ENCODE measurements around the gene GAK. TPM values are rescaled to one million over a fixed set of nuclear protein-coding genes. Genes with fewer than 3 reads are reported as not detected.
A peak's percentile ranks its signal among the peaks of the same experiment; 100 is the strongest.

GAK gene
- total and polyA plus RNA-seq, 2 donors from 2014 or later, result 92.0 to 124 TPM

DNA sequence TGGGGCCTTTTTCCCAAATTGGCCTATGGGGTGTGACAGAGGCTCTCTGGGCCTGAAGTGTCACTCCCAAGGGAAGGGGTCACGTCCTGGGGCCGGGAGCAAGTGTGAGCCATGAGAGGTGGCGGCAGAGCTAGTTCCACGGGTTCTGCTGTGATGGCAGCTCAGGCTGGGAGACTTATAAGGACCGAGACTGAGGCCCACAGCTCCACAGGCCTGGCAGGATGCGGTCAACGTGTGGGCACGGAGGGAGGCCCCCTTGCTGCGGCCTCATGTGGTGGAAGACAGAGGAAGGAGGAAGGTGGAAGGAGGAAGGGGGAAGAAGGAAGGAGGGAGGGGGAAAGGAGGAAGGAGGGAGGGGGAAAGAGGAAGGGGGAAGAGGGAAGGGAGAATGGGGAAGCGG, 99.0 kb downstream of the GAK start:
- H3K9ac ChIP-seq (ENCODE audit: low read length in 3 of 3), result no peak overlapping the region
- TF ChIP-seq, protein P1, sequence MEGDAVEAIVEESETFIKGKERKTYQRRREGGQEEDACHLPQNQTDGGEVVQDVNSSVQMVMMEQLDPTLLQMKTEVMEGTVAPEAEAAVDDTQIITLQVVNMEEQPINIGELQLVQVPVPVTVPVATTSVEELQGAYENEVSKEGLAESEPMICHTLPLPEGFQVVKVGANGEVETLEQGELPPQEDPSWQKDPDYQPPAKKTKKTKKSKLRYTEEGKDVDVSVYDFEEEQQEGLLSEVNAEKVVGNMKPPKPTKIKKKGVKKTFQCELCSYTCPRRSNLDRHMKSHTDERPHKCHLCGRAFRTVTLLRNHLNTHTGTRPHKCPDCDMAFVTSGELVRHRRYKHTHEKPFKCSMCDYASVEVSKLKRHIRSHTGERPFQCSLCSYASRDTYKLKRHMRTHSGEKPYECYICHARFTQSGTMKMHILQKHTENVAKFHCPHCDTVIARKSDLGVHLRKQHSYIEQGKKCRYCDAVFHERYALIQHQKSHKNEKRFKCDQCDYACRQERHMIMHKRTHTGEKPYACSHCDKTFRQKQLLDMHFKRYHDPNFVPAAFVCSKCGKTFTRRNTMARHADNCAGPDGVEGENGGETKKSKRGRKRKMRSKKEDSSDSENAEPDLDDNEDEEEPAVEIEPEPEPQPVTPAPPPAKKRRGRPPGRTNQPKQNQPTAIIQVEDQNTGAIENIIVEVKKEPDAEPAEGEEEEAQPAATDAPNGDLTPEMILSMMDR (IDR thresholded peaks at IDR 0.05; ENCODE audit: borderline replicate concordance, extremely low read depth, insufficient read depth), result no peak
- no peaks in the 10 kb centered on the region for H3K36me3 ChIP-seq (ENCODE audit: control insufficient read depth in 2 of 3, insufficient read depth in 3 of 3, low read length in 3 of 3)
- DNase-seq (peak in 1 of 5 donors; percentile 39), FAIRE-seq (no peak)
- H3K27ac ChIP-seq (ENCODE audit: low read depth in 2 of 2, low read length in 2 of 2), result no peak overlapping the region
- no peaks in the 10 kb centered on the region for H3K27me3 ChIP-seq (ENCODE audit: control insufficient read depth, insufficient read depth, low read length)
- intact Hi-C loops (cut with DNase I), result no loop called here
- no peak overlapping the region for H3K4me3 ChIP-seq (ENCODE audit: low read length in 3 of 3)
- no peaks in the 10 kb centered on the region for H3K4me1 ChIP-seq (ENCODE audit: control insufficient read depth in 2 of 3, insufficient read depth in 2 of 3, low read depth in 1 of 3, low read length in 3 of 3)
- peaks cover 0 to 16% (median 3%) of the 10 kb centered on the region in 3 donors for H3K9me3 ChIP-seq (ENCODE audit: control insufficient read depth in 2 of 3, insufficient read depth in 1 of 3, low read length in 3 of 3)

DNA sequence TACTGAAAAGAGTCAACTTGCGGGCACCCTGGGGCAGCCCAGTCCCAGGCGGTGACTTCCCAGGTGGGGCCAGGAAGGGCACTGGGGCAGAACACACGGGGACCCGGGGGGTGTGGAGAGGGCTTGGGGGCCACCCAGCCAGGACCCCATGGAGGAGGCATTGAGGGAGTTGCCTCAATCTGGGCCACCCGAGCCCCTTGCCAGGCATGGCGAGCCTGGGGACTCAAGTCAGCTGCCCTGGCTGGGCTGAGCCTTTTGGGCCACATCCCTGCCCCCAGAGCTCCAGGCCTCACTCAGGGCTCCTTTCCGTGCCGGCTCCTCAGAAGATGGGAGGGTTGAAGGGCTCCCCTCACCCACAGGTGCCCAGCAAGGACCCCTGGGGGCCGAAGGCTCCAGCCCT, 99.6 kb downstream of the GAK start:
- intact Hi-C loops (cut with DNase I), result no loop called here
- Histone ChIP-seq H3K36me3 (ENCODE audit: control insufficient read depth in 2 of 3, insufficient read depth in 3 of 3, low read length in 3 of 3) (no peaks in the 10 kb centered on the region), H3K27ac (ENCODE audit: low read depth in 2 of 2, low read length in 2 of 2) (no peak overlapping the region), H3K27me3 (ENCODE audit: control insufficient read depth, insufficient read depth, low read length) (peaks cover 4% of the 10 kb centered on the region), H3K9ac (ENCODE audit: low read length in 3 of 3) (no peak overlapping the region), H3K9me3 (ENCODE audit: control insufficient read depth in 2 of 3, insufficient read depth in 1 of 3, low read length in 3 of 3) (peaks cover 0 to 10% (median 2%) of the 10 kb centered on the region in 3 donors), H3K4me3 (ENCODE audit: low read length in 3 of 3) (no peak overlapping the region), H3K4me1 (ENCODE audit: control insufficient read depth in 2 of 3, insufficient read depth in 2 of 3, low read depth in 1 of 3, low read length in 3 of 3) (no peaks in the 10 kb centered on the region)
- TF ChIP-seq, protein P1 (IDR thresholded peaks at IDR 0.05; ENCODE audit: borderline replicate concordance, extremely low read depth, insufficient read depth), result no peak
- peak in 1 of 5 donors; percentile 59 for DNase-seq
- FAIRE-seq, result no peak

DNA sequence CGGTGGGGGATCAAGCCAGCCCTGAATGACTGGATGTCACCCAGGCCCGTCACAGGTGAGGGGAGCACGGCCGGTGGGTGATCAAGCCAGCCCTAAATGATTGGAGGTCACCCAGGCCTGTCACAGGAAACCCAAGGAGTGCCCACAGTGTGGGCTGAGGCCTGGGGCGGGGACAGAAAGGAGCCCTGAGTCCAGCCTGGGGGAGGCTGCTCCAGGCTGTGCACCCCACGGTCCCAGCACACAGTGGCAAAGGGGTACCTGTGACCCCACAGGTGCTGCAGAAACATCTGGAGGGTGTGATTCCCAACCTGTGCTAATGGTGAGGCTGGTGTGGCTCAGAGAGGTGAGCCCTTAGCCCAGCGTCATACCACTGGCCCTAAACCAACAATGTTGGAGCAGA, 100.0 kb downstream of the GAK start:
- DNase-seq (peak in 1 of 5 donors; percentile 34), FAIRE-seq (no peak)
- intact Hi-C loops (cut with DNase I), result no loop called here
- peaks cover 0 to 6% (median 2%) of the 10 kb centered on the region in 3 donors for H3K9me3 ChIP-seq (ENCODE audit: control insufficient read depth in 2 of 3, insufficient read depth in 1 of 3, low read length in 3 of 3)
- TF ChIP-seq, protein P1 (IDR thresholded peaks at IDR 0.05; ENCODE audit: borderline replicate concordance, extremely low read depth, insufficient read depth), result no peak
- no peaks in the 10 kb centered on the region for H3K36me3 ChIP-seq (ENCODE audit: control insufficient read depth in 2 of 3, insufficient read depth in 3 of 3, low read length in 3 of 3)
- no peak overlapping the region for H3K9ac ChIP-seq (ENCODE audit: low read length in 3 of 3)
- no peak overlapping the region for H3K4me3 ChIP-seq (ENCODE audit: low read length in 3 of 3)
- no peak overlapping the region for H3K27ac ChIP-seq (ENCODE audit: low read depth in 2 of 2, low read length in 2 of 2)
- H3K27me3 ChIP-seq (ENCODE audit: control insufficient read depth, insufficient read depth, low read length), result peaks cover 6% of the 10 kb centered on the region
- H3K4me1 ChIP-seq (ENCODE audit: control insufficient read depth in 2 of 3, insufficient read depth in 2 of 3, low read depth in 1 of 3, low read length in 3 of 3), result no peaks in the 10 kb centered on the region

DNA sequence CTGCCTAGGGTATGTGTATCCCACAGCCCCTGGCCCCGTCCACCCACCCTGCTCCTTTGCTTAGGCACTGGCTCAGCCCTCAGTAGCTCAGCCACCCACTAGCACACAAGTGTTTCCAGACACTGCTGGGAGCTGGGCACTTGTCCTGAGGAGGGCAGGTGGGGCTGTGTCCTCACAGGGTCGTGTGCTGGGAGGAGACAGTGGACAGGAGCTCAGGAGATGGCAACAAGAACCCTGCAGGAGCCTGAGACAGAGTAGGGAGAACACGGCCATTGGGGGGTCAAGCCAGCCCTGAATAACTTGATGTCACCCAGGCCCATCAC, 100.7 kb downstream of the GAK start:
- FAIRE-seq, result no peak
- H3K4me3 ChIP-seq (ENCODE audit: low read length in 3 of 3), result no peak overlapping the region
- DNase-seq, result peak in 1 of 5 donors; percentile 24

More for the DNA sequence above, 100.7 kb downstream of the GAK start:
- H3K27ac ChIP-seq (ENCODE audit: low read depth in 2 of 2, low read length in 2 of 2), result no peak overlapping the region
- H3K9ac ChIP-seq (ENCODE audit: low read length in 3 of 3), result no peak overlapping the region
- H3K4me1 ChIP-seq (ENCODE audit: control insufficient read depth in 2 of 3, insufficient read depth in 2 of 3, low read depth in 1 of 3, low read length in 3 of 3), result no peaks in the 10 kb centered on the region
- H3K9me3 ChIP-seq (ENCODE audit: control insufficient read depth in 2 of 3, insufficient read depth in 1 of 3, low read length in 3 of 3), result peaks cover 0 to 5% (median 2%) of the 10 kb centered on the region in 3 donors
- TF ChIP-seq, protein P1 (IDR thresholded peaks at IDR 0.05; ENCODE audit: borderline replicate concordance, extremely low read depth, insufficient read depth), result no peak
- no peaks in the 10 kb centered on the region for H3K36me3 ChIP-seq (ENCODE audit: control insufficient read depth in 2 of 3, insufficient read depth in 3 of 3, low read length in 3 of 3)
- intact Hi-C loops (cut with DNase I), result no loop called here
- peaks cover 6% of the 10 kb centered on the region for H3K27me3 ChIP-seq (ENCODE audit: control insufficient read depth, insufficient read depth, low read length)
